Cardiac fibroblast (primary cell): ENCODE measurements around the gene RHBDF1.
"Not testable (repeated sequence)": the region's sequence is repeated elsewhere in the genome, so short reads cannot be mapped to it uniquely, and the experiment has no call there.

ENCODE experiments used
- DNase-seq, 2 donors: peaks; one replicate each; pipeline versions ENCODE4 v3.0.0 to v3.0.0-alpha.2; 2010; ENCODE audit warnings: low read depth in 2 of 2
- H3K4me3 ChIP-seq, 2 donors: replicated peaks in 1 of 2; 1 replicate in 1 of 2; 2 replicates in 1 of 2; pipeline ENCODE4 v1.5.1; 2011; ENCODE audit warnings: low read depth in 2 of 2, low read length in 2 of 2, mild to moderate bottlenecking in 2 of 2, moderate library complexity in 1 of 2
- CTCF ChIP-seq: IDR thresholded peaks from one replicate; pipeline ENCODE4 v1.5.1; 2011; ENCODE audit warnings: low read depth, mild to moderate bottlenecking, low read length, inconsistent platforms

The RHBDF1 gene

GRCh38 chr16:41439-42068 is 30.9 kb downstream of the RHBDF1 start:
- peak in 1 of 2 donors; percentile 31 for DNase-seq
- peak overlapping the region in 1 of 2 donors; percentile 28 for H3K4me3 ChIP-seq
- TF ChIP-seq CTCF, result no peak

GRCh38 chr16:38941-39892 is 33.2 kb downstream of the RHBDF1 start:
- no peak for TF ChIP-seq CTCF
- H3K4me3 ChIP-seq, result no peak overlapping the region
- DNase-seq, result no peak

GRCh38 chr16:38206-38605 is 34.2 kb downstream of the RHBDF1 start:
- H3K4me3 ChIP-seq, DNase-seq: not testable (repeated sequence)

DNA sequence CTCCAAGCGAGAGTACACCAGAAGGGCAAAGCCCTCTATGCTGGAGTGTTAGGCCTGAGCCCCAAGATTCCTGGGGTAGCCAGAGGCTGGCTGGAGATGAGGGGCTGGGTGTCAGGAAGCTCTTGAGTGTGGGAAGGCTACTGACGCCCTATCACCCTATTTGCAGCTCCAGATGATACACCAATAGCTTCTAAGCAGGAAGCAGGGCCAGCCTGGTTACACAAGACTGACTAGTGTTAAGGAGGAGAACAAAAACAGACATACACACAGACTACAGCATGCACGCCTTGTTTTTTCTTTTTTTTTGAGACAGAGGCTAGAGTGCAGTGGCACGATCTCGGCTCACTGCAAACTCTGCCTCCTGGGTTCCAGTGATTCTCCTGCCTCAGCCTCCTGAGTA is 34.9 kb downstream of the RHBDF1 start:
- TF ChIP-seq CTCF, result no peak
- no peak overlapping the region for H3K4me3 ChIP-seq
- DNase-seq, result no peak

DNA sequence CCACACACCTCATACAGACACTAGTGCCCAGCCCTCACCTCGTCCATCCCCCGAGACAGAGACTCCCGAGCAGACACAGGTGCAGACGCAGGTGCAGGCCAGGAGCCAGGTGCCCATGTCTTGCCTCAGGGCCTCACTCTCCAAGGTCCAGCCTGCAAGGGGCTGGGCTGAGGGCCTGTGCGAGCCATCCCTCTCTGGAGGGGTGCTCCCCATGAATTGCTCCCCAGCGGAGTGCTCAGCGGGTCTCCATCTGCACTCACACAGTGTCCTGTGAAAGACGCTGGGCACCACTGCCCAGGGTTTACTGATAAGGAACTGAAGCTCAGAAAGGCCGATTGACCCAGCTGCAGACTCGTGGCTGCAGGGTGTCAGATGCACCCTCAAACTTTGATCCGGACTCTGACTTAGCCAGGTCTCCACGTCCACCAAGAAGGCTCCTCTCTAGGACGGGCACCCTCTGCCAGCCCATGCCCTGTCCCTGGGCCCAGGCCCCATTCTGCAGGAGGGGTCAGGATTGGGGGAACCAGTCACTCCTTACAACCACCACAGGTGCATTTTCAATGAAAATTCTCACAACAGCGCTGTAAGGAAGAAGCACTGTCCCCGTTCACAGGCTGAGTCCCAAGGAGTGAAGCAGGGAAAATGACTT is 36.0 kb downstream of the RHBDF1 start:
- no peak for DNase-seq
- no peak for TF ChIP-seq CTCF
- H3K4me3 ChIP-seq, result no peak overlapping the region

GRCh38 chr16:35678-36305 is 36.6 kb downstream of the RHBDF1 start:
- no peak for DNase-seq
- H3K4me3 ChIP-seq, result no peak overlapping the region
- no peak for TF ChIP-seq CTCF
